Measurements from ENCODE around the gene ATP6V1B1.

The ATP6V1B1 gene

GRCh38 chr2:70931376-70932000 lies 4.2 kb upstream of the ATP6V1B1 start:
- Histone ChIP-seq H3K36me3 (ENCODE audit: control insufficient read depth, low read length) (no peaks in the 10 kb centered on the region), H3K27me3 (ENCODE audit: control insufficient read depth, low read length) (peaks cover 10% of the 10 kb centered on the region), H3K27ac (ENCODE audit: low read depth, low read length) (no peak overlapping the region), H3K4me1 (ENCODE audit: control insufficient read depth, low read length) (peaks cover 7% of the 10 kb centered on the region), H3K4me3 (ENCODE audit: low read length) (no peak overlapping the region), H3K9me3 (ENCODE audit: control insufficient read depth, insufficient read depth, low read length) (no peaks in the 10 kb centered on the region), H3K9me2 (replicated peaks; ENCODE audit: control insufficient read depth, low read length) (no peaks in the 10 kb centered on the region), H3K4me2 (ENCODE audit: low read length) (no peak overlapping the region), H3F3A (ENCODE audit: control insufficient read depth, insufficient read depth) (no peaks in the 10 kb centered on the region), H4K20me1 (ENCODE audit: control insufficient read depth, insufficient read depth, low read depth, low read length) (no peaks in the 10 kb centered on the region), H3K79me2 (ENCODE audit: control insufficient read depth, low read length) (no peaks in the 10 kb centered on the region)
- no peak for TF ChIP-seq CTCF (IDR thresholded peaks at IDR 0.05; ENCODE audit: low read depth, low read length, poor library complexity, severe bottlenecking)
- no peak for TF ChIP-seq EZH2phosphoT487 (IDR thresholded peaks at IDR 0.05; ENCODE audit: borderline replicate concordance, low read length)

- Histone ChIP-seq H3K27ac (ENCODE audit: low read depth, low read length) (no peak overlapping the region), H3F3A (ENCODE audit: control insufficient read depth, insufficient read depth) (no peaks in the 10 kb centered on the region), H3K4me1 (ENCODE audit: control insufficient read depth, low read length) (peaks cover 7% of the 10 kb centered on the region), H3K4me2 (ENCODE audit: low read length) (no peak overlapping the region), H3K9me2 (replicated peaks; ENCODE audit: control insufficient read depth, low read length) (no peaks in the 10 kb centered on the region), H3K9me3 (ENCODE audit: control insufficient read depth, insufficient read depth, low read length) (no peaks in the 10 kb centered on the region), H3K4me3 (ENCODE audit: low read length) (no peak overlapping the region), H3K79me2 (ENCODE audit: control insufficient read depth, low read length) (no peaks in the 10 kb centered on the region), H4K20me1 (ENCODE audit: control insufficient read depth, insufficient read depth, low read depth, low read length) (no peaks in the 10 kb centered on the region), H3K36me3 (ENCODE audit: control insufficient read depth, low read length) (no peaks in the 10 kb centered on the region), H3K27me3 (ENCODE audit: control insufficient read depth, low read length) (peaks cover 10% of the 10 kb centered on the region)
- TF ChIP-seq CTCF (IDR thresholded peaks at IDR 0.05; ENCODE audit: low read depth, low read length, poor library complexity, severe bottlenecking) (no peak), EZH2phosphoT487 (IDR thresholded peaks at IDR 0.05; ENCODE audit: borderline replicate concordance, low read length) (no peak)
Measured at GRCh38 chr2:70932631-70933230, 3.0 kb upstream of the ATP6V1B1 start.

GRCh38 chr2:70934981-70935380 lies 719 bp upstream of the ATP6V1B1 start:
- Histone ChIP-seq H3K27ac (ENCODE audit: low read depth, low read length) (no peak overlapping the region), H3K4me1 (ENCODE audit: control insufficient read depth, low read length) (peaks cover 7% of the 10 kb centered on the region), H3F3A (ENCODE audit: control insufficient read depth, insufficient read depth) (no peaks in the 10 kb centered on the region), H3K79me2 (ENCODE audit: control insufficient read depth, low read length) (no peaks in the 10 kb centered on the region), H3K36me3 (ENCODE audit: control insufficient read depth, low read length) (no peaks in the 10 kb centered on the region), H3K9me3 (ENCODE audit: control insufficient read depth, insufficient read depth, low read length) (no peaks in the 10 kb centered on the region), H3K4me2 (ENCODE audit: low read length) (no peak overlapping the region), H3K4me3 (ENCODE audit: low read length) (no peak overlapping the region), H3K27me3 (ENCODE audit: control insufficient read depth, low read length) (peaks cover 10% of the 10 kb centered on the region), H4K20me1 (ENCODE audit: control insufficient read depth, insufficient read depth, low read depth, low read length) (no peaks in the 10 kb centered on the region), H3K9me2 (replicated peaks; ENCODE audit: control insufficient read depth, low read length) (no peaks in the 10 kb centered on the region)
- TF ChIP-seq EZH2phosphoT487 (IDR thresholded peaks at IDR 0.05; ENCODE audit: borderline replicate concordance, low read length) (no peak), CTCF (IDR thresholded peaks at IDR 0.05; ENCODE audit: low read depth, low read length, poor library complexity, severe bottlenecking) (no peak)

Data from DOHH2 (cell line).